Amygdala (tissue), 56 donors: ENCODE data around the gene PLBD1.

Source experiments
- DNase-seq, 56 donors: peaks; one replicate each; lab custom pipeline; 2025; lab: John Stamatoyannopoulos, UW

PLBD1 gene

GRCh38 chr12:14514154-14514842 is 53.4 kb downstream of the PLBD1 start:
- no peak for DNase-seq

- DNase-seq = no peak
Measured at GRCh38 chr12:14510574-14510973, 57.1 kb downstream of the PLBD1 start.

GRCh38 chr12:14505626-14506596 is 61.8 kb downstream of the PLBD1 start:
- DNase-seq = no peak

GRCh38 chr12:14495326-14495725 is 72.4 kb downstream of the PLBD1 start:
- no peak for DNase-seq

- no peak for DNase-seq
Measured at GRCh38 chr12:14482886-14483285, 84.8 kb downstream of the PLBD1 start.

- no peak for DNase-seq
Measured at GRCh38 chr12:14482361-14482760, 85.3 kb downstream of the PLBD1 start.

GRCh38 chr12:14481201-14481600 is 86.5 kb downstream of the PLBD1 start:
- DNase-seq = no peak

GRCh38 chr12:14479004-14479403 is 88.7 kb downstream of the PLBD1 start:
- no peak for DNase-seq

GRCh38 chr12:14473707-14474287 is 93.9 kb downstream of the PLBD1 start:
- no peak for DNase-seq

- no peak for DNase-seq
Measured at GRCh38 chr12:14471497-14471896, 96.2 kb downstream of the PLBD1 start.

GRCh38 chr12:14460212-14460841 is 107.4 kb downstream of the PLBD1 start:
- no peak for DNase-seq

GRCh38 chr12:14454098-14454907 is 113.4 kb downstream of the PLBD1 start:
- DNase-seq = no peak
